ENCODE data around the gene TSPAN18.

DNA sequence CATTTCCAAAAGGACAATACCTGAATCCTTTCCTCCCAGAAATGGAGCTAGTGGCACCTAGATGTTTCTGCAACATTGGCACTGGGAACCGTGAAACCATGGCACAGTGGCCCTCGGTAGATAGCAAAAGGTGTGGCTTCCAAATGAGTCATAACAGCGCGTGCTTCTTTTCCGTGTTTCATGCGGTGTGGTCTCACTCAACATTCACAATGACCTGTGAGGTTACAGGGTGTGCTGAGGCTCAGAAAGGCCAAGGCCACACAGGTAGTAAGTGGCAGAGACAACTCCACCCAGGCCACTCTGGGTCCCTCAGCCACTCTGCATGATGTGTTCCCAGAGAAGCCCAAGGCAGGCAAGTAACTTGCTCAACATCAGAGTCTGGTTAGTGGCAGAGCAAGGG, 156.5 kb downstream of the TSPAN18 start:
- TF ChIP-seq CTCF (conservative IDR thresholded peaks at IDR 0.05; ENCODE audit: low read depth, low read length) (no peak), EZH2 (IDR thresholded peaks at IDR 0.05; ENCODE audit: low read length, unreplicated experiment) (no peak)
